GM21619 (cell line): ENCODE measurements around the gene ASAP2.

Experiments
- ATAC-seq: cut with Tn5 transposase; IDR thresholded peaks from one replicate; pipeline ENCODE4 v1.9.1; 2021; ENCODE audit not compliant: unreplicated experiment

ASAP2 gene

DNA sequence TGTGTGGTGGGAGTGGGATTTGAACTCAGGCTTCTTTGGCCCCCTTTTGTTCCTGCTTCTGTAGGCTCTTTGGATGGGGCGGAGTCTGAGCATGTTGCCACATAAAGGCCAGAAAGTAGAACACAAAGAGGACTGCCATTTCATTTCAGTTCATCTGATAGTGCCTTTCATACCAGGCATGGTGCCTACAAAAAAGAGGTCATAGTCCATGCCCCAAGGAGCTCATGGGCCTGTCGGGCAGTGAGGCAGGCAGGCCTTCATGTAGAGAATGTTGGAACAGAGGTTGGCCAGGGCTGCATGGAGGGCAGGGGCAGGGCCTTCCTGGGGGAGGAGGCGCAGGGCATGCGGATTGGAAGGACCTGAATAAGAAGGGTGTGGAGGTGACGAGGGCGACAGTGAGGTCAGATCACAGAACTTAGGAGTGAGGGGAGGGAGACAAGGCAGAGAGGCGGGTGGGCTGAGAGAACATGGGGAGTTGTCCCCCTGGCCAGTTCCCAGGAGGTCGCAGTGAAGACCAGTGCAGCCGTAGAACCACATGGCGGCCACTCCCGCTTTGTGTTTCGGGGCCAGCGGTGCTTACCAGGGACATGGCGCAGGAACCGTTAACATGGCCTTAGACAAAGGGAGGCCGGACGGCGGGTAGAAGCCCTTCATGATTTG, 167.6 kb downstream of the ASAP2 start:
- no peak for ATAC-seq

GRCh38 chr2:9375857-9376428, 169.3 kb downstream of the ASAP2 start:
- no peak for ATAC-seq

GRCh38 chr2:9377461-9378097, 171.0 kb downstream of the ASAP2 start:
- no peak for ATAC-seq

DNA sequence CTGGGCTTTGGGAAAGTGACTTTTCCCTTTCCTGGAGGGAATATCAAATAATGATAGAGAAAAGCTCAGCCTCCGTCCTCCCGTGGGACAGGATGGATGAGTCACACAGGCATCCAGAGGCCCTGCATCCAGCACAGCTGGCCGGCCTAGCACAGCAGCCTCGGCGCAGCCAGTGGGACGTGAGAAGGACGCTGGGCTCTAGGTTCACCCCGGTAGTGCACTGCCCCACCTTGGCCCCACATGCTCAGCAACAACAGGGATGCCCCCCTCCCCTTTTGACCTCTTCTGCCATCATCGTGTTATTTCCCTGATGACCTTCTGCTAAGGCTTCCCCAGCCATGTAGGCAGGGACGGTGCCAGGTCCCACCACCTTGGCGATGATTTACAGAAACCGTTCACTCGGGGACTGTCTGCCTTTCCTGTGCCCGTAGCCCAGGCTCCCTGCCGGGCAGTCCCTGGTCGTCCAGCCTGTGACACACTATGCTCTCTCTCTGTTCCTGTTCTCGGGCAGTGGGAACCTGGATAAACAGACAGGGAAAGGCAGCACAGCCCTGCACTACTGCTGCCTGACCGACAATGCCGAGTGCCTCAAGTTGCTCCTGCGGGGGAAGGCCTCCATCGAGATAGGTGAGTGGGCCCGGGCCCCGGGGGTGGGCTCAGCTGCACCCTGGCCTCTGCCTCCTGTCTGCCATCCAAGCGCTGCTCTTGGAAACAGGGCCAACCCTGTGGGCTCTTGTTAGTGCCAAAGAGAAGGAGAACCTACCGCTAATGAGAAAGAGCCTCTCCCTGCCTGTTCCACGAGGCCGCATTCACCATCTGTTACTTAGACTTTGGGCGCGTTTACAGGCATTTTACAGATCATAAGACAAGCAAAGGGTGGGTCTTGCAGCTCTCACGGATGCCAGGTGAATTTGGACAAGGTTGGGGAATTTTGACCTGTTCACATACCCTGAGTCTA, 172.1 kb downstream of the ASAP2 start:
- no peak for ATAC-seq

- ATAC-seq, result no peak
Measured at GRCh38 chr2:9379391-9379755, 172.8 kb downstream of the ASAP2 start.

DNA sequence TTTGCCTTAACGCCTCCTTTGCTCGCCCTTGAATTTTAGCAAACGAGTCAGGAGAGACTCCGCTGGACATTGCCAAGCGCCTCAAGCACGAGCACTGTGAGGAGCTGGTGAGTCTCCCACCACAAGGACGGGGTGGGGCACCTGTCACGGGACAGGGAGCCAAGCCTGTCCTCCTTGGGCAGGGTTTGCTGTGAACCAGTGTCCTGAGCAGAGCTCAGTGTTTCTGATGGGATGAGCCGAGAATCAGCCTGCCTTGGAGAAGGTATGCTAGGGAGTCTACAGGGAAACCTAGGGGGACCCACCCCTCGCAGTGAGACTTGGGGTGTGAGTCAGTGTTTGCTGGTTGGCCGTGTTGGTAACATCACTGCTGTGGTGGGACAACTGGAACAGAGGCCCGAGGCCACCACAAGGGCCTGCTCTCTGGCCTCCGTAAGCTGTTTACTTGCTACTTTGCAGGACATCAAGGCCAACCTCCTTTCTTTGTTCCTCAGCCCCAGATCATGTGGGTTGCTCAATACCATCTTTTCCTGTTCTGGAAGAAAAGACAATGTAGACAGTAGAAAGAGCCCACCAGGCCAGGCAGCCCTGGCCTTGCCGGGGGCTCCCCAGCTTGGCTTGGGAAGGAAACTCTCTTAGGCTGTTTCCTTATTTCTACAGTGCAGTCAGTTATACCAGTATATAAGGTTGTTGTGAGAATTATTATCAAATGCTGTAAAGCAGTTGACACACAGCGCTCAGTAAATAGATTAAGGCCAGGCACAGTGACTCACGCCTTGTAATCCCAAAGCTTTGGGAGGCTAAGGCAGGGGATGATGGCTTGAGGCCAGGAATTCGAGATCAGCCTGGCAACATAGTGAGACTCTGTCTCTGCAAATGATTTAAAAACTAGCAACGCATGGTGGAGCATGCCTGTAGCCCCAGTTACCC, 174.4 kb downstream of the ASAP2 start:
- no peak for ATAC-seq

- ATAC-seq, result no peak
Measured at GRCh38 chr2:9382604-9383235, 176.1 kb downstream of the ASAP2 start.

DNA sequence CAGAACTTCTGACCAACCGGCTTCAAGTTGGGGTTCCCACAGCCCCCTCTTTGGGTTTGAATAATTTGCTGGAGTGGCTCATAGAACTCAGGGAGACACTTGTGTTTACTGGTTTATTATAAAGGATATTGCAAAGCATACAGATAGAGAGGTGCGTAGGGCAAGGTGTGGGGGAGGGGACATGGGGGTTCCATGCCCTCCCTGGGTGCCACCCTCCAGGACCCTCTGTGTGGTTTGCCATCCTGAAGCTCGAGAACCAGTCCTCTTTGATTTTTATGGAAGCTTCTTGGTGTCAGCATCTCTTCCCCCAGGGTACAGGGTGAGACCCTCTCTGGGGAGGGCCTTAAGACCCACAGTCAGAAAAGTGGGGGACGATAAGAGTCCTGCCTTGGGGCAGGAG, 177.9 kb downstream of the ASAP2 start:
- ATAC-seq, result no peak

GRCh38 chr2:9385841-9386240, 179.2 kb downstream of the ASAP2 start:
- no peak for ATAC-seq

GRCh38 chr2:9388199-9388681, 181.6 kb downstream of the ASAP2 start:
- ATAC-seq, result no peak

- ATAC-seq, result no peak
Measured at GRCh38 chr2:9388950-9389911, 182.6 kb downstream of the ASAP2 start.

GRCh38 chr2:9390151-9390850, 183.7 kb downstream of the ASAP2 start:
- no peak for ATAC-seq

DNA sequence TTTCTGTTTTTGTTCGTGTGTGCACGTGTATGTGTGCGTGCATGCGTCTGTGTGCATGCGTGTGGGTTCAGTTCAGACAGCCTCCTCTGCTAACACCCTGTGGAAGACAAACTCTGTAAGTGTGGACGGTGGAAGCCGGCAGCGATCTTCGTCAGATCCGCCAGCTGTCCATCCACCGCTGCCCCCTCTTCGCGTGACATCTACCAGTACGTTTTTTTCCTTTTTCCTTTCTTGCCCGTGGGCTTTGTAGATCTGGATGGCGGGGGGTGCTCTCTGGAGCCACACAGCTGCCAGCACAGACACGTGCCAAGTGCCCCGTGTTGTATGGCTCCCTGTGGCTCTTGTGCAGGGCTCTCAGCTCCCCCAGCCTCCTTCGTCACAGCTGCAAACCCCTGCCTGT, 184.4 kb downstream of the ASAP2 start:
- ATAC-seq, result no peak

DNA sequence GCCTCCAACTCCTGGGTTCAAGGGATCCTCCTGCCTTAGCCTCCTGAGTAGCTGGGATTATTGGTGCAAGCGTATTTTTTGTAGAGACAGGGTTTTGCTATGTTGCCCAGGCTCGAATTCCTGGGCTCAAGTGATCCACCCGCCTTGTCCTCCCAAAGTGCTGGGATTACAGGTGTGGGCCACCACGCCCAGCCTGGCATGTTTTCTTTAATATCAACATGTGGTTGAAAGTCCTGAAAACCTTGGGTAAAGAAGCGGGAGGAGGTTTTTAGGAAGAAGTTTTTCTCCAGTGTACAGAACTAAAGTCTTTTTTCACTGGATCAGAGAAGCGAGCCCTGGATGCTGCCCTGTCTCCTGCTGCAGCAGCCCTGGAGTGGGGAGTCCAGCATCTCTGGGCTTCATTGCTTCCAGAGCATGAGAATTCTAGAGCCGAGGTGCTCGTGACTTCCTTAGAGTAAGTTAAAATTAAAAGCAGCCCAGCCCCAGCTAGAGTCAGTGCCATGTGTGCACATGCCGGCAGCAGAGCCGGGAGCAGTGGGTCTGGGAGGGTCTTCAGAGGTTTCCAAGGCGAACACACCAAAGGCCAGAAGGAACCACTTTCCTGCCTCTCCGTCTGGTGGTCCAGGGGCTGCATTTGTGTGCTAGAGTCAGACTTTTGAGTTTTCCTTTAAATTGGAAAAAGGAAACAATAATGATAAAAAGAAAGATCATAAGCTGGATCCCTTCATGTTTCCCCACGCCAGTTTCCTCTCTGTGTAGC, 185.5 kb downstream of the ASAP2 start:
- no peak for ATAC-seq

GRCh38 chr2:9392898-9393765, 186.5 kb downstream of the ASAP2 start:
- ATAC-seq, result no peak

- no peak for ATAC-seq
Measured at GRCh38 chr2:9394816-9395215, 188.2 kb downstream of the ASAP2 start.
